ENCODE data around the gene CAMKK1.
A peak's percentile ranks its signal among the peaks of the same experiment; 100 is the strongest.

The CAMKK1 gene

GRCh38 chr17:3893003-3893719 is at the start of gene CAMKK1:
TSS of gene CAMKK1 (minus strand) at chr17:3893053. CDS start at chr17:3885687, 7,366 bp downstream.
- Histone ChIP-seq H3K9ac (ENCODE audit: low read length) (peak within 1 kb of the TSS; percentile 71), H3K27me3 (replicated peaks; ENCODE audit: control insufficient read depth, insufficient read depth, low read length) (no peaks in the 10 kb centered on the region), H3K4me1 (ENCODE audit: control insufficient read depth, insufficient read depth, low read length) (peaks cover 58% of the 10 kb centered on the region), H3K4me3 (ENCODE audit: low read length) (peak within 1 kb of the TSS; percentile 78), H3K9me3 (ENCODE audit: control insufficient read depth, low read length) (no peaks in the 10 kb centered on the region), H3K36me3 (ENCODE audit: control insufficient read depth, insufficient read depth, low read length, severe bottlenecking) (no peaks in the 10 kb centered on the region)
- peak; percentile 96 for DNase-seq (ENCODE audit: low read depth)

- Histone ChIP-seq H3K9me3 (ENCODE audit: control insufficient read depth, low read length) (no peaks in the 10 kb centered on the region), H3K4me1 (ENCODE audit: control insufficient read depth, insufficient read depth, low read length) (peaks cover 5% of the 10 kb centered on the region), H3K9ac (ENCODE audit: low read length) (no peak overlapping the region), H3K27me3 (replicated peaks; ENCODE audit: control insufficient read depth, insufficient read depth, low read length) (peaks cover 10% of the 10 kb centered on the region), H3K4me3 (ENCODE audit: low read length) (no peak overlapping the region), H3K36me3 (ENCODE audit: control insufficient read depth, insufficient read depth, low read length, severe bottlenecking) (no peaks in the 10 kb centered on the region)
- no peak for DNase-seq (ENCODE audit: low read depth)
Observed at GRCh38 chr17:3940965-3941698, 48.3 kb upstream of the CAMKK1 start.

DNA sequence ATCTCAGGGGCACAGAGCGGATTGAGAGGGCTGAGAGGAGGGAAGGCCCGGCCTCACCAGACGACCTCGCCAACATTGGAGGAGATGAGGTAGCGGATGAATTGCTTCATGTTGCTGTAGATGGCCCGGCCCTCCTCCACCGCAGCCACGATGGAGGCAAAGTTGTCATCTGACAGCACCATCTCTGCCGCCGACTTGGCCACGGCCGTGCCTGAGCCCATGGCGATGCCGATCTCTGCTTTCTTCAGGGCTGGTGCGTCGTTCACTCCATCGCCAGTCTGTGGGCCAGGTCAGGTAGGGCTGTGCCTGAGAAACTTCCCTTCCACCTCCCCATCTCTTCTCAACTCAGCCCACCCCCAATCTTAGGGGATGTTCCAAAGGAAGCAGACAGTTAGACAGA is 44.5 kb upstream of the CAMKK1 start:
- H3K4me1 ChIP-seq (ENCODE audit: control insufficient read depth, insufficient read depth, low read length): no peaks in the 10 kb centered on the region
- H3K27me3 ChIP-seq (replicated peaks; ENCODE audit: control insufficient read depth, insufficient read depth, low read length): no peaks in the 10 kb centered on the region
- no peaks in the 10 kb centered on the region for H3K36me3 ChIP-seq (ENCODE audit: control insufficient read depth, insufficient read depth, low read length, severe bottlenecking)
- no peak overlapping the region for H3K4me3 ChIP-seq (ENCODE audit: low read length)
- DNase-seq (ENCODE audit: low read depth): no peak
- no peak overlapping the region for H3K9ac ChIP-seq (ENCODE audit: low read length)
- no peaks in the 10 kb centered on the region for H3K9me3 ChIP-seq (ENCODE audit: control insufficient read depth, low read length)

- Histone ChIP-seq H3K9me3 (ENCODE audit: control insufficient read depth, low read length) (no peaks in the 10 kb centered on the region), H3K27me3 (replicated peaks; ENCODE audit: control insufficient read depth, insufficient read depth, low read length) (no peaks in the 10 kb centered on the region), H3K4me3 (ENCODE audit: low read length) (no peak overlapping the region), H3K9ac (ENCODE audit: low read length) (no peak overlapping the region), H3K36me3 (ENCODE audit: control insufficient read depth, insufficient read depth, low read length, severe bottlenecking) (no peaks in the 10 kb centered on the region), H3K4me1 (ENCODE audit: control insufficient read depth, insufficient read depth, low read length) (no peaks in the 10 kb centered on the region)
- DNase-seq (ENCODE audit: low read depth): peak; percentile 27
Observed at GRCh38 chr17:3935825-3936355, 43.0 kb upstream of the CAMKK1 start.

DNA sequence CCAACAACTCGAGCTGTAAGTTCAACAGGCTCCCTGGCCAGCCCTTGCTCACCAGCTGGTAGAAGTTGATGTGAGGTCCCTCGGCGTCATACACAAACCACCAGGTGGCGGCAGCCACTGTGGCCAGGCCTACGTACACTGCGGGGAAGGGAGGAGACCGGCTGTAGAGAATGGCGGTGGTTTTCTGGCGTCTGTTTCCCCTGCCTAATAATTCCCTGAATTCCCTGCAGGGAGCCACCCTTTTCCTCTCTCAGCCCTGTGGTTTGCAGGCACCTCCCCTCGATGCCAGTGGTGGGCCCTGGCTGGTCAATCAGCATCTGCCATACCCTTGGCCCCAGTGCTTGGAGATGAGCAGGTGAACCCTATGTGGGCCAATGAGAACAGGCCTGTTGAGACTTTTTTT is 42.3 kb upstream of the CAMKK1 start:
- Histone ChIP-seq H3K36me3 (ENCODE audit: control insufficient read depth, insufficient read depth, low read length, severe bottlenecking) (no peaks in the 10 kb centered on the region), H3K4me1 (ENCODE audit: control insufficient read depth, insufficient read depth, low read length) (no peaks in the 10 kb centered on the region), H3K27me3 (replicated peaks; ENCODE audit: control insufficient read depth, insufficient read depth, low read length) (no peaks in the 10 kb centered on the region), H3K9me3 (ENCODE audit: control insufficient read depth, low read length) (no peaks in the 10 kb centered on the region), H3K4me3 (ENCODE audit: low read length) (no peak overlapping the region), H3K9ac (ENCODE audit: low read length) (no peak overlapping the region)
- DNase-seq (ENCODE audit: low read depth): peak; percentile 21

- Histone ChIP-seq H3K27me3 (replicated peaks; ENCODE audit: control insufficient read depth, insufficient read depth, low read length) (peaks cover 6% of the 10 kb centered on the region), H3K36me3 (ENCODE audit: control insufficient read depth, insufficient read depth, low read length, severe bottlenecking) (no peaks in the 10 kb centered on the region), H3K9ac (ENCODE audit: low read length) (no peak overlapping the region), H3K4me3 (ENCODE audit: low read length) (no peak overlapping the region), H3K4me1 (ENCODE audit: control insufficient read depth, insufficient read depth, low read length) (peaks cover 4% of the 10 kb centered on the region), H3K9me3 (ENCODE audit: control insufficient read depth, low read length) (no peaks in the 10 kb centered on the region)
- no peak for DNase-seq (ENCODE audit: low read depth)
Observed at GRCh38 chr17:3929764-3930163, 36.9 kb upstream of the CAMKK1 start.

DNA sequence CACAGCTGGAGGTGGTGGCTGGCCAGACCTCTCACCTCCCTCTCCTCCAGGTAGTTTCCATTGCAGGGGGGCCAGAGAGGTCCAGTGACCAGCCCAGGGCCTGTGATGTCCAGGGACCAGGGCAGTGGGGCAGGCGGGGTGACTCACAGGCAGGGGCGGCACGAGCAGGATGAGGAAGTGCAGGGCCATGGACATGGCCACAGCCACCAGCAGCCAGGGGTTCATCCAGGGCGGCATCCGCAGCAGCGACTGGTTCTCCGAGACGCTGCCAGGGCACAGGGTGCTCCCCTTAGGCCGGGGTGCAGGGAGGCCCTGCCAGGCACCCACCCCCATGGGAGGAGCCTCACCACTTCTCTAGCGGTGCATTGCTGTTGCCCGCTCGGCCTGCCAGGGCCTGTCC is 36.3 kb upstream of the CAMKK1 start:
- Histone ChIP-seq H3K36me3 (ENCODE audit: control insufficient read depth, insufficient read depth, low read length, severe bottlenecking) (no peaks in the 10 kb centered on the region), H3K4me3 (ENCODE audit: low read length) (no peak overlapping the region), H3K4me1 (ENCODE audit: control insufficient read depth, insufficient read depth, low read length) (peaks cover 10% of the 10 kb centered on the region), H3K9ac (ENCODE audit: low read length) (no peak overlapping the region), H3K9me3 (ENCODE audit: control insufficient read depth, low read length) (no peaks in the 10 kb centered on the region), H3K27me3 (replicated peaks; ENCODE audit: control insufficient read depth, insufficient read depth, low read length) (peaks cover 12% of the 10 kb centered on the region)
- DNase-seq (ENCODE audit: low read depth): no peak

DNA sequence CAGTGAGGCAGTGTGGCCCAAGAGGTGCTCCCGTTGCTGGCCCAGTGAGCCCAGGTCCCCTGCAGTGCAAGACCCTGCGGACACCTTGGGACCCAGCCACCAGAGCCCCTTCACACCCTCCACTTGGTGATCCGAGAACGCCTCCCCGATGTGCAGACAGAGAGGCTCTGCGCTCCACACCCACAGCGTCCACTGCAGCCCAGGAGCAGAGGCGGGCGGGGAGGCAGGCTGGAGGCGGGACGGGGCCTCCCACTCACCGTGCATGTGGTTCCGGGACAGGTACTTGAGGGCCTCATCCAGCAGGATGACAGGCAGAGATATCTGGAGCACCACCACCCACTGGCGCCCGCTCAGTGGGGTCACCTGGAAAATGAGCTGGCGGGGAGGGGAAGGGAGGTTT is 35.6 kb upstream of the CAMKK1 start:
- DNase-seq (ENCODE audit: low read depth): no peak
- no peak overlapping the region for H3K4me3 ChIP-seq (ENCODE audit: low read length)
- peaks cover 19% of the 10 kb centered on the region for H3K27me3 ChIP-seq (replicated peaks; ENCODE audit: control insufficient read depth, insufficient read depth, low read length)
- H3K9me3 ChIP-seq (ENCODE audit: control insufficient read depth, low read length): no peaks in the 10 kb centered on the region
- peaks cover 10% of the 10 kb centered on the region for H3K4me1 ChIP-seq (ENCODE audit: control insufficient read depth, insufficient read depth, low read length)
- no peaks in the 10 kb centered on the region for H3K36me3 ChIP-seq (ENCODE audit: control insufficient read depth, insufficient read depth, low read length, severe bottlenecking)
- no peak overlapping the region for H3K9ac ChIP-seq (ENCODE audit: low read length)

GRCh38 chr17:3927628-3928340 is 34.9 kb upstream of the CAMKK1 start:
- DNase-seq (ENCODE audit: low read depth): peak; percentile 7
- H3K4me1 ChIP-seq (ENCODE audit: control insufficient read depth, insufficient read depth, low read length): peaks cover 10% of the 10 kb centered on the region
- H3K27me3 ChIP-seq (replicated peaks; ENCODE audit: control insufficient read depth, insufficient read depth, low read length): peaks cover 25% of the 10 kb centered on the region
- no peak overlapping the region for H3K9ac ChIP-seq (ENCODE audit: low read length)
- no peaks in the 10 kb centered on the region for H3K36me3 ChIP-seq (ENCODE audit: control insufficient read depth, insufficient read depth, low read length, severe bottlenecking)
- H3K4me3 ChIP-seq (ENCODE audit: low read length): no peak overlapping the region
- no peaks in the 10 kb centered on the region for H3K9me3 ChIP-seq (ENCODE audit: control insufficient read depth, low read length)

GRCh38 chr17:3926860-3927627 is 34.2 kb upstream of the CAMKK1 start:
- Histone ChIP-seq H3K4me3 (ENCODE audit: low read length) (no peak overlapping the region), H3K27me3 (replicated peaks; ENCODE audit: control insufficient read depth, insufficient read depth, low read length) (peaks cover 27% of the 10 kb centered on the region), H3K4me1 (ENCODE audit: control insufficient read depth, insufficient read depth, low read length) (peaks cover 10% of the 10 kb centered on the region), H3K9me3 (ENCODE audit: control insufficient read depth, low read length) (no peaks in the 10 kb centered on the region), H3K36me3 (ENCODE audit: control insufficient read depth, insufficient read depth, low read length, severe bottlenecking) (no peaks in the 10 kb centered on the region), H3K9ac (ENCODE audit: low read length) (no peak overlapping the region)
- DNase-seq (ENCODE audit: low read depth): no peak

Data from adipocyte (in vitro differentiated cells).